Fibroblast of lung (primary cell): ENCODE data around the gene CASKIN2. TPM values are rescaled to one million over a fixed set of nuclear protein-coding genes. Genes with fewer than 3 reads are reported as not detected.

Source experiments
- DNase-seq, 2 donors: peaks; one replicate each; pipeline versions ENCODE4 v3.0.0 to v3.0.0-alpha.2; 2010; ENCODE audit warnings: low read depth in 2 of 2
- H2AFZ ChIP-seq: 2 replicates; pipeline ENCODE4 v1.5.1; 2012; ENCODE audit warnings: low read length, control low read depth, inconsistent platforms
- H3K27ac ChIP-seq: 2 replicates; pipeline ENCODE4 v1.5.1; 2011; ENCODE audit warnings: low read length, control low read depth; ENCODE audit not compliant: insufficient read depth
- H3K27me3 ChIP-seq: 2 replicates; pipeline ENCODE4 v1.5.1; 2011; ENCODE audit warnings: mild to moderate bottlenecking, low read length; ENCODE audit not compliant: control insufficient read depth, insufficient read depth
- H3K36me3 ChIP-seq: 2 replicates; pipeline ENCODE4 v1.5.1; 2011; ENCODE audit warnings: low read length; ENCODE audit not compliant: control insufficient read depth, insufficient read depth
- H3K4me1 ChIP-seq: 2 replicates; pipeline ENCODE4 v1.5.1; 2011; ENCODE audit warnings: low read length; ENCODE audit not compliant: control insufficient read depth, insufficient read depth; ENCODE audit errors: extremely low read depth
- H3K4me2 ChIP-seq: 2 replicates; pipeline ENCODE4 v1.5.1; 2011; ENCODE audit warnings: low read length, control low read depth; ENCODE audit not compliant: insufficient read depth; ENCODE audit errors: extremely low read depth
- H3K4me3 ChIP-seq, 4 experiments: fragments of 200-600 bp in 1 of 4; sonication (generic) in 1 of 4; replicated peaks in 1 of 4; 2 replicates each; pipeline ENCODE4 v1.5.1; 2011 to 2016; ENCODE audit warnings: low read length in 4 of 4, low read depth in 3 of 4, mild to moderate bottlenecking in 3 of 4, control low read depth in 2 of 4, inconsistent platforms in 1 of 4, mixed read lengths in 1 of 4; ENCODE audit not compliant: insufficient read depth in 1 of 4; ENCODE audit errors: control extremely low read depth in 1 of 4
- H3K79me2 ChIP-seq: 2 replicates; pipeline ENCODE4 v1.5.1; 2012; ENCODE audit warnings: mild to moderate bottlenecking, low read length, inconsistent platforms; ENCODE audit not compliant: control insufficient read depth, insufficient read depth
- H3K9ac ChIP-seq: 2 replicates; pipeline ENCODE4 v1.5.1; 2011; ENCODE audit warnings: mild to moderate bottlenecking, low read length, control low read depth; ENCODE audit not compliant: insufficient read depth
- H3K9me3 ChIP-seq: 2 replicates; pipeline ENCODE4 v1.5.1; 2012; ENCODE audit warnings: low read depth, low read length; ENCODE audit not compliant: control insufficient read depth, insufficient read depth
- H4K20me1 ChIP-seq: 2 replicates; pipeline ENCODE4 v1.5.1; 2011; ENCODE audit warnings: low read length; ENCODE audit not compliant: control insufficient read depth, insufficient read depth; ENCODE audit errors: extremely low read depth
- CTCF ChIP-seq, 2 donors: IDR thresholded peaks in 1 of 2; conservative IDR thresholded peaks in 1 of 2; 1 replicate in 1 of 2; 2 replicates in 1 of 2; pipeline ENCODE4 v1.5.1; 2011 to 2012; ENCODE audit warnings: low read length in 2 of 2, control low read depth in 1 of 2, inconsistent platforms in 1 of 2, low read depth in 1 of 2, mild to moderate bottlenecking in 1 of 2
- EZH2 ChIP-seq: IDR thresholded peaks from 2 replicates; pipeline ENCODE4 v1.5.1; 2012; ENCODE audit warnings: low read length, control low read depth, mild to moderate bottlenecking; ENCODE audit errors: missing control alignments
- polyA plus RNA-seq, 2 donors: library from polyadenylated mRNA; depleted of rRNA in 1 of 2; stranded (reverse) in 1 of 2; unstranded in 1 of 2; fragments of >200 nt; gene quantifications; 2 replicates each; pipeline ENCODE4 v1.2.1, GENCODE V29; 2011 to 2012; ENCODE audit warnings: missing spikeins in 1 of 2
- total RNA-seq: library from RNA; depleted of rRNA; stranded (reverse); fragments of >200 nt; gene quantifications from 2 replicates; pipeline ENCODE4 v1.2.1, GENCODE V29; 2014

The CASKIN2 gene
- total and polyA plus RNA-seq, 2 donors (not counting 1 experiment from before 2014, with no cell fraction given) = 3.4 to 8.3 TPM

GRCh38 chr17:75459590-75460267, 55.6 kb downstream of the CASKIN2 start:
- no peak for TF ChIP-seq EZH2
- no peak for TF ChIP-seq CTCF (conservative IDR thresholded peaks at IDR 0.05 in 1 of 2, IDR thresholded peaks at IDR 0.05 in 1 of 2; ENCODE audit: low read depth in 1 of 2, low read length in 2 of 2)
- H3K36me3 ChIP-seq = no peaks in the 10 kb centered on the region
- no peaks in the 10 kb centered on the region for H4K20me1 ChIP-seq
- no peak overlapping the region for H3K9ac ChIP-seq
- H3K9me3 ChIP-seq = no peaks in the 10 kb centered on the region
- peaks cover 3% of the 10 kb centered on the region for H3K79me2 ChIP-seq
- no peak for DNase-seq
- H3K27me3 ChIP-seq = no peaks in the 10 kb centered on the region
- H3K4me2 ChIP-seq = no peak overlapping the region
- H3K27ac ChIP-seq = no peak overlapping the region
- no peak overlapping the region for H3K4me3 ChIP-seq
- no peak overlapping the region for H2AFZ ChIP-seq
- H3K4me1 ChIP-seq = no peaks in the 10 kb centered on the region

- H3K27me3 ChIP-seq = no peaks in the 10 kb centered on the region
- H3K36me3 ChIP-seq = no peaks in the 10 kb centered on the region
- H3K9ac ChIP-seq = no peak overlapping the region
- H3K27ac ChIP-seq = no peak overlapping the region
- H2AFZ ChIP-seq = no peak overlapping the region
- no peak overlapping the region for H3K4me2 ChIP-seq
- TF ChIP-seq CTCF (conservative IDR thresholded peaks at IDR 0.05 in 1 of 2, IDR thresholded peaks at IDR 0.05 in 1 of 2; ENCODE audit: low read depth in 1 of 2, low read length in 2 of 2) = no peak
- no peak for TF ChIP-seq EZH2
- H4K20me1 ChIP-seq = no peaks in the 10 kb centered on the region
- H3K79me2 ChIP-seq = peaks cover 3% of the 10 kb centered on the region
- no peaks in the 10 kb centered on the region for H3K9me3 ChIP-seq
- no peak overlapping the region for H3K4me3 ChIP-seq
- DNase-seq = no peak
- no peaks in the 10 kb centered on the region for H3K4me1 ChIP-seq
Observed at GRCh38 chr17:75459246-75459589, 56.1 kb downstream of the CASKIN2 start.

GRCh38 chr17:75457047-75457654, 58.2 kb downstream of the CASKIN2 start:
- Histone ChIP-seq H3K79me2 (peaks cover 3% of the 10 kb centered on the region), H3K27ac (peak overlapping the region; percentile 89), H3K4me2 (peak overlapping the region; percentile 86), H4K20me1 (no peaks in the 10 kb centered on the region), H3K9me3 (no peaks in the 10 kb centered on the region), H3K27me3 (no peaks in the 10 kb centered on the region), H3K4me1 (no peaks in the 10 kb centered on the region), H3K36me3 (no peaks in the 10 kb centered on the region), H3K9ac (peak overlapping the region; percentile 89), H3K4me3 (peak overlapping the region; percentile 87 to 99 (median 97)), H2AFZ (peak overlapping the region; percentile 86)
- peak; percentile 47 to 69 for DNase-seq
- TF ChIP-seq CTCF (conservative IDR thresholded peaks at IDR 0.05 in 1 of 2, IDR thresholded peaks at IDR 0.05 in 1 of 2; ENCODE audit: low read depth in 1 of 2, low read length in 2 of 2) (no peak), EZH2 (no peak)
